Peyer's patch (tissue), 4 donors: ENCODE results near the gene ARHGEF16.

Experiments used
- CTCF ChIP-seq, 6 experiments: fragments of 450-650 bp in 4 of 6; fragments of 200-600 bp in 2 of 6; sonication (generic) in 1 of 6; IDR thresholded peaks; one replicate each; pipeline ENCODE4 v1.5.1; 2017 to 2019; ENCODE audit warnings: antibody characterized with exemption in 6 of 6, mild to moderate bottlenecking in 3 of 6, moderate library complexity in 1 of 6
- POLR2A ChIP-seq, 2 donors: fragments of 450-650 bp; IDR thresholded peaks; one replicate each; pipeline ENCODE4 v1.5.1; 2017; ENCODE audit warnings: antibody characterized with exemption in 2 of 2, mild to moderate bottlenecking in 2 of 2, moderate library complexity in 2 of 2

GRCh38 chr1:3456964-3457909 lies 2.8 kb downstream of the ARHGEF16 start:
- TF ChIP-seq CTCF (IDR thresholded peaks at IDR 0.05) (no peak), POLR2A (IDR thresholded peaks at IDR 0.05) (peak in 1 of 2 donors; percentile 48)
